ENCODE data around the gene C6orf132. TPM values are rescaled to one million over a fixed set of nuclear protein-coding genes. Genes with fewer than 3 reads are reported as not detected.

The C6orf132 gene
- total and polyA plus RNA-seq, 2 of the 8 experiments (the other 6 are each of a cell fraction or from before 2014, with no cell fraction given) = 31.5 to 64.0 TPM

- no peak for TF ChIP-seq SIN3A (conservative IDR thresholded peaks at IDR 0.05 in 1 of 2, IDR thresholded peaks at IDR 0.05 in 1 of 2; ENCODE audit: low read depth in 1 of 2, low read length in 2 of 2)
- TF ChIP-seq BCL11A (IDR thresholded peaks at IDR 0.05; ENCODE audit: low read depth in 2 of 2, low read length in 2 of 2) = no peak
- no peak for TF ChIP-seq SAP30 (IDR thresholded peaks at IDR 0.05; ENCODE audit: insufficient read depth, insufficient replicate concordance, low read length)
- no peak for TF ChIP-seq RNF2 (IDR thresholded peaks at IDR 0.05; ENCODE audit: borderline replicate concordance, low read depth, low read length, missing control alignments, poor library complexity, severe bottlenecking)
- no peak for TF ChIP-seq HDAC2 (IDR thresholded peaks at IDR 0.05; ENCODE audit: borderline replicate concordance in 1 of 2, low read depth in 2 of 2, low read length in 2 of 2)
- no peak for TF ChIP-seq SP4 (IDR thresholded peaks at IDR 0.05; ENCODE audit: low read length)
- TF ChIP-seq POU5F1 (IDR thresholded peaks at IDR 0.05; ENCODE audit: low read depth, low read length) = no peak
Observed at GRCh38 chr6:42101186-42101657, 41.2 kb downstream of the C6orf132 start (continued).

Data from H1 (cell line).